ENCODE results near the gene RPS6KB1. TPM values are rescaled to one million over a fixed set of nuclear protein-coding genes. Genes with fewer than 3 reads are reported as not detected.
"Not testable (repeated sequence)": the region's sequence is repeated elsewhere in the genome, so short reads cannot be mapped to it uniquely, and the experiment has no call there.

The RPS6KB1 gene
- total RNA-seq, 1 donor from 2014 or later, result 38.8 TPM

- H3K4me3 Mint-ChIP-seq, result no peak overlapping the region
- H3K27ac Mint-ChIP-seq, result no peak overlapping the region
- H3K27me3 Mint-ChIP-seq, result no peaks in the 10 kb centered on the region
- H3K4me1 Mint-ChIP-seq (ENCODE audit: unreplicated experiment), result no peaks in the 10 kb centered on the region
- H3K36me3 Mint-ChIP-seq, result peaks cover 9% of the 10 kb centered on the region
- no peak for DNase-seq (ENCODE audit: extremely low spot score, unreplicated experiment)
- TF ChIP-seq CTCF (conservative IDR thresholded peaks at IDR 0.05), result no peak
- no peaks in the 10 kb centered on the region for H3K9me3 Mint-ChIP-seq
Measured at GRCh38 chr17:59869941-59870218, 23.0 kb upstream of the RPS6KB1 start.

GRCh38 chr17:59870482-59870881 lies 22.4 kb upstream of the RPS6KB1 start:
- Mint-ChIP-seq H3K4me1 (ENCODE audit: unreplicated experiment) (no peaks in the 10 kb centered on the region), H3K4me3 (no peak overlapping the region), H3K27me3 (no peaks in the 10 kb centered on the region), H3K9me3 (no peaks in the 10 kb centered on the region), H3K27ac (no peak overlapping the region), H3K36me3 (peaks cover 9% of the 10 kb centered on the region)
- TF ChIP-seq CTCF (conservative IDR thresholded peaks at IDR 0.05), result no peak
- DNase-seq (ENCODE audit: extremely low spot score, unreplicated experiment), result no peak

DNA sequence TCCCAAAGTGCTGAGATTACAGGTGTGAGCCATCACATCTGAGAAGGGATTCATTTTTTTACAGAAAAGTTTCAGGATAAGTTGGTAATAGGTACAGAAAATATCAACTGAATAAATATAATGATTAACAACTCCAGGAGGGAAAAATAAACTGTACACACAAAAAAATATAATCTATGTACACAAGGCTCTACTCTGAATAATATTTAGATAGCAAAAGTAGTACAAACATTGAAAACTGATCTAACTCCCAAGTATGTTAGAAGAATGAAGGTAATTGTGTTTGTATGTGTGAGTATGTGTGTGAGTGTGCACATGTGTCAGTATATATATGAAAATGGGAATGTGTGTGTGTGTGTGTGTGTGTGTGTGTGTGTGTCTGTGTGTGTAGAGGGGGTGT lies 20.6 kb upstream of the RPS6KB1 start:
- no peak for TF ChIP-seq CTCF (conservative IDR thresholded peaks at IDR 0.05)
- no peak for DNase-seq (ENCODE audit: extremely low spot score, unreplicated experiment)
- Mint-ChIP-seq H3K36me3 (peaks cover 9% of the 10 kb centered on the region), H3K27ac (no peak overlapping the region), H3K27me3 (no peaks in the 10 kb centered on the region), H3K4me1 (ENCODE audit: unreplicated experiment) (no peaks in the 10 kb centered on the region), H3K4me3 (no peak overlapping the region), H3K9me3 (no peaks in the 10 kb centered on the region)

DNA sequence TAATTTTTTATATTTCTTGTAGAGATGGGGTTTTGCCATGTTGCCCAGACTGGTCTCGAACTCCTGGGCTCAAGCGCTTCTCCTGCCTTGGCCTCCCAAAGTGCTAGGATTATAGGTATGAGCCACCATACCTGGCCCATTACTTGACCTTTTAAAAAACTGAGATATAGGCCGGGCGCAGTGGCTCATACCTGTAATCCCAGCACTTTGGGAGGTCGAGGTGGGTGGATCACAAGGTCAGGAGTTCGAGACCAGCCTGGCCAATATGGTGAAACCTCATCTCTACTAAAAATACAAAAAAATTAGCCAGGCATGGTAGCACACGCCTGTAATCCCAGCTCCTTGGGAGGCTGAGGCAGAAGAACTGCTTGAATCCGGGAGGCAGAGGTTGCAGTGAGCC lies 19.5 kb upstream of the RPS6KB1 start:
- peaks cover 13% of the 10 kb centered on the region for H3K36me3 Mint-ChIP-seq
- not testable (repeated sequence) for H3K9me3 Mint-ChIP-seq; H3K4me1 Mint-ChIP-seq (ENCODE audit: unreplicated experiment); H3K4me3 Mint-ChIP-seq; H3K27me3 Mint-ChIP-seq; H3K27ac Mint-ChIP-seq; DNase-seq (ENCODE audit: extremely low spot score, unreplicated experiment)

- DNase-seq (ENCODE audit: extremely low spot score, unreplicated experiment), result no peak
- TF ChIP-seq CTCF (conservative IDR thresholded peaks at IDR 0.05), result no peak
- Mint-ChIP-seq H3K9me3 (no peaks in the 10 kb centered on the region), H3K27me3 (no peaks in the 10 kb centered on the region), H3K4me1 (ENCODE audit: unreplicated experiment) (no peaks in the 10 kb centered on the region), H3K27ac (no peak overlapping the region), H3K36me3 (peaks cover 12% of the 10 kb centered on the region), H3K4me3 (no peak overlapping the region)
Measured at GRCh38 chr17:59874376-59874775, 18.5 kb upstream of the RPS6KB1 start.

GRCh38 chr17:59876107-59876506 lies 16.8 kb upstream of the RPS6KB1 start:
- no peaks in the 10 kb centered on the region for H3K9me3 Mint-ChIP-seq
- H3K27me3 Mint-ChIP-seq, result no peaks in the 10 kb centered on the region
- no peak overlapping the region for H3K27ac Mint-ChIP-seq
- DNase-seq (ENCODE audit: extremely low spot score, unreplicated experiment), result no peak
- H3K4me3 Mint-ChIP-seq, result no peak overlapping the region
- H3K4me1 Mint-ChIP-seq (ENCODE audit: unreplicated experiment), result no peaks in the 10 kb centered on the region
- peaks cover 14% of the 10 kb centered on the region for H3K36me3 Mint-ChIP-seq
- TF ChIP-seq CTCF (conservative IDR thresholded peaks at IDR 0.05), result no peak
